ENCODE data around the gene SERP2. TPM values are rescaled to one million over a fixed set of nuclear protein-coding genes. Genes with fewer than 3 reads are reported as not detected.

SERP2 gene
- total and polyA plus RNA-seq, 2 of the 8 experiments (the other 6 are each of a cell fraction or from before 2014, with no cell fraction given): 2.0 to 2.3 TPM

- no peak overlapping the region for H3K14ac ChIP-seq (ENCODE audit: insufficient read length)
- POLR2A ChIA-PET (ENCODE audit: partially characterized antibody): interaction anchor here (4.4 to 5.9 kb wide), 2 partner anchors 9 to 22 kb away, joined by 27 to 74 read pairs; no protein-coding TSS in a partner anchor
- TF ChIP-seq BRCA1 (IDR thresholded peaks at IDR 0.05; ENCODE audit: low read depth, low read length) (no peak), SUZ12 (IDR thresholded peaks at IDR 0.05; ENCODE audit: low read length) (no peak), POLR2AphosphoS5 (IDR thresholded peaks at IDR 0.05; ENCODE audit: low read depth, low read length) (no peak), RNF2 (IDR thresholded peaks at IDR 0.05; ENCODE audit: borderline replicate concordance, low read depth, low read length, missing control alignments, poor library complexity, severe bottlenecking) (no peak), CREB1 (IDR thresholded peaks at IDR 0.05) (no peak), SIRT6 (IDR thresholded peaks at IDR 0.05; ENCODE audit: low read length) (no peak), TAF1 (IDR thresholded peaks at IDR 0.05; ENCODE audit: low read depth, low read length) (no peak), KDM4A (IDR thresholded peaks at IDR 0.05; ENCODE audit: low read depth, low read length, severe bottlenecking) (no peak), TAF7 (optimal IDR thresholded peaks at IDR 0.05; ENCODE audit: borderline replicate concordance, low read depth, low read length) (no peak), KDM1A (IDR thresholded peaks at IDR 0.05; ENCODE audit: borderline replicate concordance, low read length) (no peak), SAP30 (IDR thresholded peaks at IDR 0.05; ENCODE audit: insufficient read depth, insufficient replicate concordance, low read length) (no peak), CTCF (IDR thresholded peaks at IDR 0.05; ENCODE audit: control extremely low read depth in 1 of 3, insufficient read depth in 1 of 3, low read depth in 1 of 3, low read length in 3 of 3) (no peak)
These were observed 39.5 kb downstream of the SERP2 start for GRCh38 chr13:44413095-44413494.

More at GRCh38 chr13:44413095-44413494, 39.5 kb downstream of the SERP2 start:
- no peak overlapping the region for H3K4me2 ChIP-seq (ENCODE audit: insufficient read depth in 1 of 2, low read depth in 2 of 2, low read length in 2 of 2)
- DNase-seq (ENCODE audit: low read depth in 1 of 2, low spot score in 2 of 2) (no peak), FAIRE-seq (no peak)
- CTCF ChIA-PET (ENCODE audit: partially characterized antibody): interaction anchor here (0.9 to 1.6 kb wide), 2 partner anchors 15 to 170 kb away, joined by 3 to 4 read pairs; no protein-coding TSS in a partner anchor
- no peaks in the 10 kb centered on the region for H3K27me3 ChIP-seq (replicated peaks in 1 of 4; ENCODE audit: control insufficient read depth in 3 of 4, extremely low read depth in 1 of 4, insufficient read depth in 3 of 4, low read length in 3 of 4)
- H2BK12ac ChIP-seq (ENCODE audit: low read depth, low read length): no peak overlapping the region
- H2BK20ac ChIP-seq (ENCODE audit: low read length): no peak overlapping the region
- H4K8ac ChIP-seq (ENCODE audit: extremely low read depth, insufficient read depth, low read length): no peak overlapping the region
- H3K4ac ChIP-seq (replicated peaks; ENCODE audit: insufficient read length, low read depth, low read length): no peak overlapping the region
- H4K5ac ChIP-seq (ENCODE audit: insufficient read length, low read depth, low read length): no peak overlapping the region
- H2AK5ac ChIP-seq (ENCODE audit: low read depth, low read length): no peak overlapping the region
- no peak overlapping the region for H2BK15ac ChIP-seq (ENCODE audit: low read length)
- no peak overlapping the region for H3K56ac ChIP-seq (replicated peaks; ENCODE audit: insufficient read length, low read depth, low read length)
- H3K79me1 ChIP-seq (ENCODE audit: low read depth, low read length): no peaks in the 10 kb centered on the region
- no peak overlapping the region for H3K9ac ChIP-seq (replicated peaks in 1 of 4; ENCODE audit: extremely low read depth in 1 of 4, low read depth in 3 of 4, low read length in 3 of 4)
- H2AFZ ChIP-seq (ENCODE audit: low read length): no peak overlapping the region
- H4K91ac ChIP-seq (replicated peaks; ENCODE audit: insufficient read length, low read length): no peak overlapping the region
- H3K9me3 ChIP-seq (ENCODE audit: insufficient read depth in 2 of 2, low read depth in 1 of 2, low read length in 1 of 2): no peaks in the 10 kb centered on the region; a peak in 1 of 4 replicates
- peaks cover 3 to 16% (median 11%) of the 10 kb centered on the region in 4 experiments for H3K4me1 ChIP-seq (replicated peaks in 1 of 4; ENCODE audit: control insufficient read depth in 3 of 4, insufficient read depth in 4 of 4, low read length in 3 of 4)
- no peak overlapping the region for H3K23ac ChIP-seq (ENCODE audit: insufficient read length)
- WGBS, 2 experiments (ENCODE audit: extremely low coverage in 1 of 2, insufficient coverage in 1 of 2, insufficient read length in 1 of 2, insufficient replicate concordance in 2 of 2, low coverage in 1 of 2, low lambda C conversion rate in 2 of 2, missing lambda C conversion rate in 1 of 2): 90% methylated on average over 13 of the region's 13 CpGs; no CpG with 5 or more reads in 1 of the 2 experiments
- no peak overlapping the region for H3K4me3 ChIP-seq (ENCODE audit: extremely low read depth in 1 of 4, insufficient read depth in 2 of 4, low read depth in 3 of 4, low read length in 4 of 4)
- no peak overlapping the region for H3K18ac ChIP-seq (ENCODE audit: extremely low read depth, low read length)
- no peaks in the 10 kb centered on the region for H3K23me2 ChIP-seq (ENCODE audit: low read depth, low read length)
- no peaks in the 10 kb centered on the region for H3K36me3 ChIP-seq (ENCODE audit: control insufficient read depth in 2 of 4, insufficient read depth in 4 of 4, low read length in 3 of 4)
- no peak overlapping the region for H2BK5ac ChIP-seq (ENCODE audit: low read depth, low read length)
- no peak overlapping the region for H2BK120ac ChIP-seq (replicated peaks; ENCODE audit: low read depth, low read length)
- no peaks in the 10 kb centered on the region for H3K79me2 ChIP-seq (ENCODE audit: control insufficient read depth in 1 of 2, insufficient read depth in 2 of 2, low read length in 2 of 2)
- no peaks in the 10 kb centered on the region for H4K20me1 ChIP-seq (replicated peaks in 1 of 2; ENCODE audit: control insufficient read depth in 1 of 2, insufficient read depth in 2 of 2, low read length in 2 of 2)
- H3K27ac ChIP-seq (ENCODE audit: low read depth, low read length): no peak overlapping the region
